HG02678 (cell line): ENCODE measurements around the gene PARP6.

Source experiments
- ATAC-seq: cut with Tn5 transposase; IDR thresholded peaks from one replicate; pipeline ENCODE4 v1.9.1; 2021; ENCODE audit warnings: mild to moderate bottlenecking, moderate library complexity; ENCODE audit not compliant: unreplicated experiment

PARP6 gene

GRCh38 chr15:72272213-72272996 is at the start of gene PARP6:
Gene PARP6 (minus strand): TSS chr15:72272554. CDS start chr15:72267477, 5,077 bp downstream.
- peak; percentile 96 for ATAC-seq

DNA sequence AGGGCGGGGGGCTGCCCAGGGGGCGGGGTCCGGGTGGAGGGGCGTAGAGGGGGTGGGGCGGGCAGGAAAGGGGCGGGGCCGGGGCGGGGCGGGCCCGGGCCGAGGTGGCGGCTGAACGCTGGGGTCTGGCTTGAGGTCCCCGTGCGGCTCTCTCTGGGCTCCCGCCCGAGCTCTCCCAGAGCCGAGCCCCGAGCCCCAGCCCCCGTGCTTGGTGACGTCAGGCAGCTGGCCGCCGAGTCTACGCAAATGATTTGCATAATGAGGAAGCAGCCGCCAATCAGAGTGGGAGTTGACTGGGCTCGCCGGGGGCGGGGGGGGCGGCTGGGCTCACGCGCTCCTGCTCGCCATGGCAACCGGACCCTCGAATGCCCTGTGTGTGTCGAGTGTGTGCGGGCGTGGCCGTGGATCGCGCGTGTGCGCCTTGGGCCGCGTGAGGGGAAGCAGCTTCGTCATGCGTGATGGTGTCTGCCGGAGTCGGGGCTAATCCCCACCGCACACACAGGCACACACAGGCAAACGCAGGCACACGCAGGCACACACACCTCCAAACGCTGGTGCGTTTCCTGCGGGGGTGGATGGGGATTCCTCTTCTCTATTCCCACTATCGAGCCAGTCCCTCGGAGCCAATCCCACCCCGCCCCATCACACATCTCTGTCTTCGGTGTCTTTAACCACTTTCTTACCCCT is 47.8 kb upstream of the PARP6 start, which contains the start of gene CELF6:
CELF6 (minus strand) TSS at position 173 of the 687 bp plus-strand sequence. CDS start 283 bp downstream, outside the sequence.
- peak; percentile 72 for ATAC-seq

DNA sequence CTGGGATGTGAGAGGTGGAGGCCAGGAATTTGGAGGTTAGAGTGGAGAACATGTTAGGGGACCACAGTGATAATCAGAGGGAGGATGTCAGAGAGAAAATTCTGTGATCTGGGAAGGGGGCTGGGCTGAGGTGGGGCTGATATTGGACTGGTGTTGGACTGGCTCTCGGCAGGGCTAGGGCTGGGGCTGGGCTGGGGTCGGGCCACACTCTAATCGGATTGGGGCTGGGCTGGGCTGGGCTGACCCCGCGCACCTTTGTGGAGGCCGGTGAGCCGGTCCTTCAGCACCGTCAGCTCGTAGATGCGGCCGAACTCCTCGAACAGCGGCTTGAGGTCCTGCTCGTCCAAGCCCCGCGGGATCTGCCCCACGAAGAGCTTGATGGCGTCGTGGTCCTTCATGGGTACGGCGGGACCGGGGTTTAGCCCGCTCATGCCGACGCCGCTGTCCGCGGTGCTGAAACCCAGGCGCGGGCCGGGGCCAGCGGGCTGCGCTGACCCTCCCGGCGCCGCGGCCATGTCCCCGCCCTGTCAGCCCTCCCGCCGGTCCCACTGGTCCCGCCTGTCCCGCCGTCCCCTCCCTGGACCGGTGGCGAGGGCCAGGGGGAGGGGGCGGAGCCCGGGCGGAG is 47.1 kb upstream of the PARP6 start:
- ATAC-seq = peak; percentile 42

GRCh38 chr15:72318408-72318942 is 46.1 kb upstream of the PARP6 start:
- no peak for ATAC-seq

- ATAC-seq = no peak
Measured at GRCh38 chr15:72315706-72316370, 43.5 kb upstream of the PARP6 start.

DNA sequence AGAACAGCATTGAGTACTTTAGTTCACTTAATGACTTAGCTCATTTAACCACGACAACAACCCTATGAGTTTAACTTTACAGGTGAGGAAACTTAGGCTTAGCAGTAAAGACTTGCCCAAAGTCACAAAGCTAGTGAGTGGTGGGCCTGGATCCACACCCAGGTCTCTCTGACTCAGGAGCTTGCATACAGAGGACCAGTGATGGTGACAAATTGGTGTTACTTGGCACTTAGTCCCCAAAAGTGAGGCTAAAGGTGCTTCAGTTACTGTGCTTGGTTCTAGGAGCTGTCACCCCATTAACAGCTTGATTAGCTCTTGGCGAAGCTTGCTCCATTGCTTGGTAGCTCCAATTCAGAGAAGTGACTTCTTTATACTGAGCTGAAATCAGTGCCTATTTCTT is 41.5 kb upstream of the PARP6 start:
- ATAC-seq = no peak

DNA sequence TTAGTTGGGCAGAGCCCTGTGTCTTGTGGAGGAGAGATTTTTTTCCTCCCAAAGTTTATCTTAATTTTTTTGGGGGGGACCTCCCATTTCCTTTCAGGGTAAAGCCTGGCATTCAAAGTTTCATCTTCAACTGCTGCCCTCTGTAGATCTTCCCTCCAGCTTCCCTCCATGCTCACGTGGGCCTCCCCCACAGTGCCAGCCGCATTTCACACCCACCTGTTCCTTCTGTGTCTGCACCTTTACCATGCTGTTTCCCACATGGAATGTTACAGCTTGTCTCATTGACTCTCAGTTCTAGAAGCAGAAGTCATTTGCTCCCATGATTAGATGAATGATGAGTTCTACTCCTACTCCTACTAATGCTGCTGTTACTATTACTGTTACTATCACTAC is 41.1 kb upstream of the PARP6 start:
- no peak for ATAC-seq

DNA sequence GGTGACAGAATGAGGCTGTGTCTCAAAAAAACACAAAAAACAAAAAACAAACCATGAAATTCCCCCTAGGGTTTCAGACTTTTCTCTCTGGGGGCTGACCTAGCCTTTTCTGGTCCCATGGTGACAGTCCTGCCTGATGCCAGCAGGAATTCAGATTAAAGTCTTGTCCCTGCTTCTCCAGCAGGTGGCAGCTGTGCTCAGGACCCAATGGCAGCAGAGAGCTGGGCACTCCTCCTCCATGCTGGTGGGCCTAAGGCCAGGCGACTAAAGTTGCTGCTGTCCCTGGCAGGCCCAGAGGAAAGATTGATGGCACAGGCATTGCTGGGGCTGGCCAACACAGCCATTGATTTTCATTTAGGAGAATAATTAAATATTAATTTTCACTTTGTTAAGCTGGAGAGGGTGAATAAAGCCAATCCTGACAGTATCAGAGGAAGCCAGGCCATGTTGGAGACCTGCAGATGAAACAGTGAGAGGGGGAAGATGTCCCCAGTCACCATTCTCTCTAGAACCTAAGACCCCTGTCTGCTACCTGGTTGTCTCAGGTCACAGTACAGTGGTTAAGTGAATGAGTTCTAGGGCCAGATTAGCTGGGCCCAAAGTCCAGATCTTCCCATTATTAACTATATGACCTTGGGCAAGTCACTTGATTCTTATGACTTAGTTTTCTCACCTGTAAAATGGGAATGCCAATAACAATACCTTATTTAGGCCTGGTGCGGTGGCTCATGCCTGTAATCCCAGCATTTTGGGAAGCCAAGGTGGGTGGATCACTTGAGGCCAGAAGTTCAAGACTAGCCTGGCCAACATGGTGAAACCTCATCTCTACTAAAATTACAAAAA is 40.5 kb upstream of the PARP6 start:
- peak; percentile 67 for ATAC-seq

- ATAC-seq = no peak
Measured at GRCh38 chr15:72307026-72307425, 34.7 kb upstream of the PARP6 start.

GRCh38 chr15:72306211-72306785 is 33.9 kb upstream of the PARP6 start:
- no peak for ATAC-seq

- no peak for ATAC-seq
Measured at GRCh38 chr15:72304596-72304995, 32.2 kb upstream of the PARP6 start.

GRCh38 chr15:72302955-72303354 is 30.6 kb upstream of the PARP6 start:
- no peak for ATAC-seq

DNA sequence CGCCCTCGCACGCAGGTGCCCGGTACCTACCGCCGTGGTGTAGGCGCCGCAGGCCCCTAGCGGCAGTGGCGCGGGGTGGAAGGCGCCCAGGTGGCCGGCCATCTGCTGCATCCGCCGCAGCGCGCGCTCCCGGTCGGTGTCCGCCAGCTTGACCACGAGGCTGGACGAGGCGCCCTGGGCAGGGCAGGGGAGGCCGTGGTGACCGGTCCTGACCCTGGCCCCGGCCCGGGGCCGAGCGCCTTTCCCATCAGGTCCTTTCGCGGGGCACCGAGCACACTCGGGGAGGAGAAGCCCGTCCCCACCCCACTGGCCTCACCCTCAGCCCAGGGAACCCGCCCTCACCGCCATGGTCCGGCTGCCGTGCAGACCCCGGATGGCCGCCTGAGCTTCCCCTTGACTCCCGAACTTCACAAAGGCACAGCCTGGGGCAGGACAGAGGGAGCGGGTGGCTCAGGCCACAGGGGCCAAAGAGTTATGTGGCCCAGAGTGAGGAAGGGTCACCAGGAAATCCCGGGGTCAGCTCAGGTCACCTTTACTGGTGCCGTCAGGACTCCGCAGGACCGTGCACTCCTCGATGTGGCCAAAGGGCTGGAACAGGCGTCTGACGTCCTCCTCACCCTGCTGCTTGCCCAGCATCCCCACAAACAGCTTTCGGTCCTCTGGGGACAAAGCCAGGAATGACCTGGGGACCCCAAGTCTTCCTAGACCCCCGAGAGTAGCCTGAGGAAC is 17.4 kb upstream of the PARP6 start:
- ATAC-seq = no peak

- ATAC-seq = no peak
Measured at GRCh38 chr15:72288796-72289596, 16.6 kb upstream of the PARP6 start.

- ATAC-seq = no peak
Measured at GRCh38 chr15:72285927-72286516, 13.7 kb upstream of the PARP6 start.

DNA sequence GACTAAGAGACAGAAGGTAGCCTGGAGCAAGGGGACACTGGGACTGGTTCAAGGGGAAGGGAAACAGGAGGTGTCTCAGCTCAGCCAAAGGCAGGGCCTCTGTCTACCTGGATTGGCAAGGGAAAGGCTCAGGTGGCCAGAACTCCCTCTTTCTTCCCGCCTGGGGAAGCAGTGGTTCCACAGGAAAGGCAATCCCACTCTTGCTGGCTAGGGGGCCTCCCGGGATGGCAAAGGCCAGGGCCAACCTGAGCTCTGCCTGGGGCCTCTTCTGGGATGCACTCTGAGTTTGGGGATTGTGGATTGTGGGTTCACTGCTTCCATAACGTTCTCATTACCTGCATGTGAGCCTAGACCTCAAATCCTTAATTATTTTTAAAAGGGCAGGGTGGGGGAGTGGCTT is 13.0 kb upstream of the PARP6 start:
- no peak for ATAC-seq

- ATAC-seq = no peak
Measured at GRCh38 chr15:72284781-72285180, 12.4 kb upstream of the PARP6 start.

DNA sequence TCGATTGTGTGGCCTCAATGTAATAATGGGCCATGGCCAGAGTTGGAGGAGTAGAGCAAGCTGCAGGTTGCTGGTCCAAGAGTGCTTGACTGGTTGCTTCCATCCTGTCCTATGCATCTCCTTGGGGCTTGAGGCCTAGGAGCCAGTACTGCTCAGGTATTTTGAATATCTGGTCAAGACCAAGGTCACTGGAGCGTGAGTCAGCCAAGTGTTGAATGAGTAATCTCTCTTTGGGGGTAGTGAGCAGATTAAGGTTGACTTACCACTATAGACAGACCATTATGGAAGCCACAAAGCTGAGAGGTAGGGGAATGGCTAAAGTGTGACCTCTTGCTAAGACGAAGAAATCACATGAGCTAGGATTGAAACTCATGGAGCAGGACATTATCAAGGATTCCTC is 9.4 kb upstream of the PARP6 start:
- no peak for ATAC-seq
